Measurements from ENCODE around the gene CHST5.

CHST5 gene

GRCh38 chr16:75535211-75535843 is 581 bp downstream of the CHST5 start:
- no peak for TF ChIP-seq ZNF274 (IDR thresholded peaks at IDR 0.05; ENCODE audit: low read depth, low read length)
- no peak overlapping the region for H3K4me3 ChIP-seq (ENCODE audit: low read length)

DNA sequence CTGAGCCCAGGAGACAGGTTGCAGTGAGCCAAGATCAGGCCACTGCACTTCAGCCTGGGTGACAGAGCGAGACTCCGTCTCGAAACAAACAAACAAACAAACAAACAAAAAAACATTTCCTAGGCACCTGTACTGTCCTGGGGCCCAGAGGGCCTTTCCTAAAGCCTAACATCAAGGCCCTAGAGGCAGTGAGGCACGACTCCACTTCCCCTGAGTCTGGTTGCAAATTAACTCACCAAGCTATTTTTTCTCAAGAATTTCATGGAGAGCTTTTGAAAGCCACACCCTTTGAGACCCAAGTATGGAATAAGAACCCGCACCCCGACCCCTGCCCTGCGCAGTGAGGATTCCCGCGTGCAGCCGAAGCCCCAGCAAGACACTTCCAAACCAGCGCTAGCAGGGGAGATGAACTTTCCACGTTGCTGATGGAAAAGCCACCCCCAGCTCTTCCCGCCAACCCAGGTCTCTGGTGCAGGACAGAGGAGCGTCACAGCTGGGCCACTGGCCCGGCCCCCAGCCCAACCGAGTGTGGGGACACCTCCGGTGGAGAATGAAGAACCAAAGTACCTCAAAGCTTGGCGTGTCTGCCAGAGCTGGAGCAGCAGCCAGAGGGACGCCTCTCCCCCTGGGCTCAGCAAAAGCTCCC is 1.2 kb downstream of the CHST5 start:
- no peak overlapping the region for H3K4me3 ChIP-seq (ENCODE audit: low read length)
- TF ChIP-seq ZNF274 (IDR thresholded peaks at IDR 0.05; ENCODE audit: low read depth, low read length): no peak

DNA sequence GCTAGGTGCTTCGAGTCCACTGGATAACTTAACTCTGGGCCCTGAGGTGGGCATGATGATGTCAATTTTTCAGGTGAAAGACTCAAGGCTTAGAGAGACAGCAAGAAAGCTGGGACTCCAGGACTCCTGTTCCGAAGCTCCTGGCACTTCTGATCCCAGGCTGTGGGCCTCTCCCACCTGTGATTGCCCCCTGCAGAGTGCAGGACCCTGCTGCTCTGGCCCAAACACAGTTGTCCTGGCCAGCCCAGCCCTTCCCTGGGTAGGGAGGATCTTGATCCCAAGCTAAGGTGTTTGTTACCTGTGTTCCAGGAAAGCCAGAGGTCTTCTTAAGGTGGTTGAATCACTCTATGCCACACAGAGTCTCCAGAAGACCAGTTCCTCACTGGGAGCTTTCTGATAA is 3.1 kb downstream of the CHST5 start:
- H3K4me3 ChIP-seq (ENCODE audit: low read length): no peak overlapping the region
- TF ChIP-seq ZNF274 (IDR thresholded peaks at IDR 0.05; ENCODE audit: low read depth, low read length): no peak

GRCh38 chr16:75532142-75532765 is 3.7 kb downstream of the CHST5 start:
- TF ChIP-seq ZNF274 (IDR thresholded peaks at IDR 0.05; ENCODE audit: low read depth, low read length): no peak
- no peak overlapping the region for H3K4me3 ChIP-seq (ENCODE audit: low read length)

- no peak for TF ChIP-seq ZNF274 (IDR thresholded peaks at IDR 0.05; ENCODE audit: low read depth, low read length)
- no peak overlapping the region for H3K4me3 ChIP-seq (ENCODE audit: low read length)
Measured at GRCh38 chr16:75529959-75530358, 5.9 kb downstream of the CHST5 start.

DNA sequence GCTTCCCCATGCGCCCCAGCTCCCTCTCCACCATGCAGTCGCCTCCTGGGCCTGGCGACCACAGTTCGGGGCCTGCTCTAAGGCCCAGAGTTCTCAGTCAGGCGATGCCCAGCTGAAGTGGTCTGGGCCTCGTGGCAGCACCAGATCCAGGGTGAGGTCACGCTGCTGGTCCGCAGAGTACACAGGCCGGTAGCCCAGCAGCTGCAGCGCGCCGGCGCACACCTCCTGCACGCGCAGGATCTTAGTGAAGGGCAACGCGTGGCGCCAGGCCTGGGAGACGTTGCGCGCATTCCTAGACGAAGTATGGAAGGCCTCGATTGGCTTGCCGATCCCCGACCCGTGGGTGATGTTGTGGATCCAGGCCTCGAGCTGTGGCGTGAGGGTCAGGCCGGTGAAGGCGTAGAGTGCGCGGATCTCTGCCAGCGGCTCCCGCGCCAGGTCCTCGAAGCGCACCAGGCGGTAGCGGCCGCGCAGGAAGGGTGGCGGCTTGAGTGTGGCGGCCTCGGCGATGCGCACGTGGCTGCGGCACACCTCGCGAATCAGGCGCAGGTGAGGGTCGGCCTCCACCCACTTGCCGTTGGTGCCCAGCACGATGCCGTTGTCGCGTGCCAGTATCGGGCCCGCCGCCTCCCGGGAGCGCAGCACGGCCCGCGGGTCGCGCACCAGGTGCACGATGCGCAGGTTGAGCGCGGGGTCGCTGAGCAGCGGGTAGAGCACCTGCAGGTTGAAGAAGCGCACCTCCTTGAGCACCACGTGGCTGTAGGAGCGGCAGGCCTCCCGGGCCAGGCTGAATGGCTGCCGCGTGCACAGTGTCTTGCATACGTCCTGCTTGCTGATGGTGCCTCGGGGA is 6.6 kb downstream of the CHST5 start:
- TF ChIP-seq ZNF274 (IDR thresholded peaks at IDR 0.05; ENCODE audit: low read depth, low read length): no peak
- no peak overlapping the region for H3K4me3 ChIP-seq (ENCODE audit: low read length)

DNA sequence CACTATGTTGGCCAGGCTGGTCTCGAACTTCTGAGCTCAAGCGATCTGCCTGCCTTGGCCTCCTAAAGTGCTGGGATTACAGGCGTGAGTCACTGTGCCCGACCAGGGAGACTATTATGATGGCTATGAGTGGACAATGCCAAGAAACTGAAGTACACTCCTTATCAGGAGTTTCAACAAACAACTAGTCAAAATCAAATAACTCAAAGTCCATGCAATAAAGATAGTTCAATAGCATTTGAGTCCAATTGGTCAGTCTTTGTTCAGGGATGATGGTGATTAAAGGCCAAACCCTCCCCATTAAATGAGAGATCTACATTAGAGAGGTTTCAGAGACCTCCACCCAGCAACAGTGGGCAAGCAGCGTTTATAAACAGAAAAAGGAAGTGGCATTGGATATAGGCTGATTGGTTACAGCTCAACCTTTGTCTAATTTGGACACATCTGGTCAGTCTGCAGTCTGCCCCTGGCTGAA is 8.0 kb downstream of the CHST5 start:
- no peak overlapping the region for H3K4me3 ChIP-seq (ENCODE audit: low read length)

GRCh38 chr16:75526032-75526790 is 9.7 kb downstream of the CHST5 start:
- H3K4me3 ChIP-seq (ENCODE audit: low read length): no peak overlapping the region
- TF ChIP-seq ZNF274 (IDR thresholded peaks at IDR 0.05; ENCODE audit: low read depth, low read length): no peak

More for the DNA sequence above, 8.0 kb downstream of the CHST5 start:
- no peak for TF ChIP-seq ZNF274 (IDR thresholded peaks at IDR 0.05; ENCODE audit: low read depth, low read length)

DNA sequence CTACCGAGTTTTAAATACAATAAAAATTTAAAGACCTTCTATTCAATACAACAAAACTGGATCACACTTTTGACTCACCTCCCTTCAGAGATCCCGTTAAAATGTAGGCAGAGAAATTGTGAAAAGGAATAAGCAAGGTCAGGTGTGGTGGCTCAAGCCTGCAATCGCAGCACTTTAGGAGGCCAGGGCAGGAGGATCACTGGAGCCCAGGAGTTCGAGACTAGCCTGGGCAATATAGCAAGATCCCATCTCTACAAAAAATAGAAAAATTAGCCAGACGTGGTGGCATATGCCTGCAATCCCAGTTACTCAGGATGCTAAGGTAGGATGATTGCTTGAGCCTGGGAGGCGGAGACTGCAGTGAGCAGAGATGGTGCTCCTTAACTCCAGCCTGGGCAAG is 16.7 kb downstream of the CHST5 start:
- TF ChIP-seq ZNF274 (IDR thresholded peaks at IDR 0.05; ENCODE audit: low read depth, low read length): no peak
- H3K4me3 ChIP-seq (ENCODE audit: low read length): no peak overlapping the region

DNA sequence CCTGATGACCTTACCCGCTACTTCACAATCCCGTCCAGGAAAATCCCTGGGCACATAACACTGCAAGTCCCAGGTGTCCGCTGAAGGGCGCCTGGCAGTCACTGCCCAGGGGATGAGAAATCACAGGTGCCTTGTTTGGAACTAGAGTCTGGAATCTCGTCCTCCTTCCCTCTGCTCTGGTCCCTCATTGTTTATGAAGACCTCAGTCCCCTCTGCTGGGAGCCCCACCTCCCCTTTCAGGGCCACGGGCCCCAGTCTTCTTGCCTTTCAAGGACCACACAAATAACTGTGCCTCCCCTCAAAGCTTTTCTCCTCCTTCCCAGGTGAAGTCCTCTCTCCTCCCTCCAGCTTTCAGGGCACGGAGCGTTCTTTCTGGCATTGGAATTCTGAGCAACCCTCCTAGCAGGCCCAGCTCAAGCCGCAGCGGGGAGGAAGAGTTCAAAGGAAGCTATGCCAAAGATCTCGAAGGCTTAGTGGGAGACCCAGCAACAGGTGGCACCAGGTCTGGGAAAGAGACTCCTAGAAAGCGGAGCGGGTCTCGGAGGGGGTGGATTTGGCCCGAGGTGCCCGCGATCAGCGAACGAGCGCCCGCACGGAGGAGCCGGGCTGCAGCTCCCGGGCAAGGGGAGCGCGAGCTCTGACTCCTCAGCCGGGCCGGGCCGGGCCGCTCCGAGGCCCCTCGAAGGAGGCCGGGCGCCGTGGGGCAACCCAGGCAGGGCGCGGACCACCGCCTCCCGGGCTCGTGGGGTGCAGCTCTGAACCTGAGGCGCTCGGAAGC is 19.5 kb downstream of the CHST5 start:
- H3K4me3 ChIP-seq (ENCODE audit: low read length): peak overlapping the region; percentile 78; the same call in 1 of the 2 replicates

DNA sequence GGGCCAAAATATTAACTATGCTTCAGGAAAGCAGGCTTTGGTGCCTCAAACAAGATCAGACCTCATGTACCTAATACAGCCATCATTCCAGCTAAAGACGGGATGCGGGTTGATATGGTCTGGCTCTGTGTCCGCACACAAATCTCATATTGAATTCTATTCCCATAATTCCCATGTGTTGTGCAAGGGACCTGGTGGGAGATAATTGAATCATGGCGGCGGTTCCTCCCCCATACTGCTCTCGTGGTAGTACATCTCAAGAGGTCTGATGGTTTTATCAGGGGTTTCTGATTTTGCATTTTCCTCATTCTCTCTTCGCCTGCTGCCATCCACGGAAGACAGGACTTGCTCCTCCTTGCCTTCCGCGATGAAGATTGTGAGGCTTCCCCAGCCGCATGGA is 21.6 kb downstream of the CHST5 start:
- H3K4me3 ChIP-seq (ENCODE audit: low read length): no peak overlapping the region
- TF ChIP-seq ZNF274 (IDR thresholded peaks at IDR 0.05; ENCODE audit: low read depth, low read length): no peak

DNA sequence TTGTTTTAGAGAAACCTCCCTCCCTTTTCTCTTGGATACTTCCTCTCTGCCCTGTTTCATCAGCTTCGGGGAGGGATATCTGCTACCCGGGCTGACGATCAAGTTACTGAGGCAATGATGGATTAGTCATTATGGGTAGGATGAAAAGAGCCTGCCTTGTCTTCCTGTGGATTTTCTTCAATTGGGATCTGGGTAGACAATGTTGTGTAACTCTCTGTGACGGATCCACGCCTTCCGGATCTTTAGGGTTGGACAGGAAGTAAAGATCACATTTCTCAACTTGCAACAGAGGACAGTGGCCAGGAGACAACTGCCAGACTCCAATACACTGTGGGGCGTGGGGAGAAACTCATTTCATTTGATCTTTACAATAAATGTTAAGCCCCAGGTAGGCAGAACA is 29.3 kb downstream of the CHST5 start:
- no peak for TF ChIP-seq ZNF274 (IDR thresholded peaks at IDR 0.05; ENCODE audit: low read depth, low read length)

DNA sequence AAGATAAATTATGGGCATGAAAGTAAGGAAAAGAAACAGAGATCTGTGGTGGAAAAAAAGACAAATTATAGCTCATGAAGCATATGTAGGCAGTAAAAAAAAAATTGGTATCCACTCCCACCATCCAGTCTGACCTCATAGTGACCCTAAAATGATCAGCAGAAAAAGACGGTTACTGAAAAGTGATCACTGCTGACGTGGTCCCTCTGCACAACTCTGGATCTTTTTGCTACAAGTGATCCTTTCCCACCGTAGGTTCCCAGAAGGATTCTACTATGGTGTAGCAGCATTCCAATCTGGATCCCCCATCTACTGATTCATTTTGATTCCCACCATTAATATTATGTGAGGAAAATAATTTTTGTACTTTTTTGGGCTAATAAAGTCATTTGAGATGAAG is 29.8 kb downstream of the CHST5 start:
- no peak for TF ChIP-seq ZNF274 (IDR thresholded peaks at IDR 0.05; ENCODE audit: low read depth, low read length)

More for the DNA sequence above, 29.3 kb downstream of the CHST5 start:
- no peak overlapping the region for H3K4me3 ChIP-seq (ENCODE audit: low read length)

More for the DNA sequence above, 29.8 kb downstream of the CHST5 start:
- H3K4me3 ChIP-seq (ENCODE audit: low read length): no peak overlapping the region
